ENCODE results near the gene PRSS48. TPM values are rescaled to one million over a fixed set of nuclear protein-coding genes. Genes with fewer than 3 reads are reported as not detected.

Gene PRSS48
- total and polyA plus RNA-seq, 4 donors, result 0.64 TPM; not detected in 3

DNA sequence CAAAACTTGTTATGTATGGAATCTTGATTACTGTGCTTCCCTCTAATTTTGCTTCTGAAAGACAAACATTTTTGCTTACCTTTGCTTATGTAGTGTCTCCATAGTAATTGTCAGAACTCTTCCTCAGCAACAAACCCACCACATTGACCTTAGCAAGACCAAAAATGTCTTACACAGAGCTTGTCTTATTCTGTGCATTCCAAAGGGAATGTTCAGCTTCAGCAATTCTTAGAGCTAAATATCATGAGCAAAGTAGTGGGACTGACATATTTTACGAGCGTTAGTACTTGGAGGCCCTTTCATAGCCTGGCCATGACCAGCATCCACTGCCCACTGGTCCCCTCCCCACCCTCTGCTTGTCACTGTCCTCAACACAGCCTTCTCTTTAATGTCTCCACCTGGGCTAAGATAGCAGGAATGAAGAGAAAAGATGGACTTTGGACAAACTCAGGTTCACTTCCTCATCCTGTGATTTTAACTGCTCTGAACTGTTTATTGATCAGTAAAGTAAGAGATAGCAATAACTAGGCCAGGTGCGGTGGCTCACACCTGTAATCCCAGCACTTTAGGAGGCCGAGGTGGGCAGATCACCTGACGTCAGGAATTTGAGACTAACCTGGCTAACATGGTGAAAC lies 63.9 kb downstream of the PRSS48 start:
- TF ChIP-seq, protein P1, sequence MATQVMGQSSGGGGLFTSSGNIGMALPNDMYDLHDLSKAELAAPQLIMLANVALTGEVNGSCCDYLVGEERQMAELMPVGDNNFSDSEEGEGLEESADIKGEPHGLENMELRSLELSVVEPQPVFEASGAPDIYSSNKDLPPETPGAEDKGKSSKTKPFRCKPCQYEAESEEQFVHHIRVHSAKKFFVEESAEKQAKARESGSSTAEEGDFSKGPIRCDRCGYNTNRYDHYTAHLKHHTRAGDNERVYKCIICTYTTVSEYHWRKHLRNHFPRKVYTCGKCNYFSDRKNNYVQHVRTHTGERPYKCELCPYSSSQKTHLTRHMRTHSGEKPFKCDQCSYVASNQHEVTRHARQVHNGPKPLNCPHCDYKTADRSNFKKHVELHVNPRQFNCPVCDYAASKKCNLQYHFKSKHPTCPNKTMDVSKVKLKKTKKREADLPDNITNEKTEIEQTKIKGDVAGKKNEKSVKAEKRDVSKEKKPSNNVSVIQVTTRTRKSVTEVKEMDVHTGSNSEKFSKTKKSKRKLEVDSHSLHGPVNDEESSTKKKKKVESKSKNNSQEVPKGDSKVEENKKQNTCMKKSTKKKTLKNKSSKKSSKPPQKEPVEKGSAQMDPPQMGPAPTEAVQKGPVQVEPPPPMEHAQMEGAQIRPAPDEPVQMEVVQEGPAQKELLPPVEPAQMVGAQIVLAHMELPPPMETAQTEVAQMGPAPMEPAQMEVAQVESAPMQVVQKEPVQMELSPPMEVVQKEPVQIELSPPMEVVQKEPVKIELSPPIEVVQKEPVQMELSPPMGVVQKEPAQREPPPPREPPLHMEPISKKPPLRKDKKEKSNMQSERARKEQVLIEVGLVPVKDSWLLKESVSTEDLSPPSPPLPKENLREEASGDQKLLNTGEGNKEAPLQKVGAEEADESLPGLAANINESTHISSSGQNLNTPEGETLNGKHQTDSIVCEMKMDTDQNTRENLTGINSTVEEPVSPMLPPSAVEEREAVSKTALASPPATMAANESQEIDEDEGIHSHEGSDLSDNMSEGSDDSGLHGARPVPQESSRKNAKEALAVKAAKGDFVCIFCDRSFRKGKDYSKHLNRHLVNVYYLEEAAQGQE (IDR thresholded peaks at IDR 0.05), result no peak
- TF ChIP-seq HNF4A (conservative IDR thresholded peaks at IDR 0.05), result peak; percentile 22 to 69
- TF ChIP-seq RAD21 (IDR thresholded peaks at IDR 0.05), result peak in 1 of 2 donors; percentile 9
- no peak for TF ChIP-seq NR2F2 (IDR thresholded peaks at IDR 0.05)
- peak; percentile 38 for TF ChIP-seq HNF4G (IDR thresholded peaks at IDR 0.05)
- peak; percentile 20 for TF ChIP-seq SP1 (IDR thresholded peaks at IDR 0.05)

More for the DNA sequence above, 63.9 kb downstream of the PRSS48 start:
- Histone ChIP-seq H3K9ac (ENCODE audit: low read depth in 1 of 2, low read length in 2 of 2) (no peak overlapping the region), H3K4me3 (ENCODE audit: low read depth in 1 of 3, low read length in 3 of 3) (no peak overlapping the region), H3K36me3 (ENCODE audit: control insufficient read depth in 4 of 4, insufficient read depth in 3 of 4, low read depth in 1 of 4, low read length in 3 of 4) (no peaks in the 10 kb centered on the region), H3K9me3 (ENCODE audit: control insufficient read depth in 4 of 4, low read length in 3 of 4) (no peaks in the 10 kb centered on the region), H3K4me1 (ENCODE audit: control insufficient read depth in 4 of 4, insufficient read depth in 4 of 4, low read length in 3 of 4) (peaks cover 0 to 3% (median 1%) of the 10 kb centered on the region in 4 donors), H3K27me3 (ENCODE audit: control insufficient read depth in 4 of 4, insufficient read depth in 4 of 4, low read length in 3 of 4) (no peaks in the 10 kb centered on the region), H3K27ac (ENCODE audit: low read depth in 1 of 2, low read length in 2 of 2) (no peak overlapping the region)
- 57% methylated on average over 5 of the region's 5 CpGs for WGBS
- DNase-seq (ENCODE audit: low spot score), result no peak

Small RNA genes lying within 50 kb of the gene (small RNA-seq; reads per million reads assigned to genes)
- gene AC104819.2 (not detected), gene RNU6-1282P (not detected)

Other genes with a start within 250 kb of the PRSS48 start
- gene RPS3A, start 177.5 kb upstream of the PRSS48 start, total RNA-seq, result 1,000 to 10,000 TPM in 1 of 2 donors, 100 to 1,000 TPM in 1; 548 to 1,043 TPM
- 100 to 1,000 TPM; 337 to 627 TPM for gene RPS3A, start 177.5 kb upstream of the PRSS48 start, polyA plus RNA-seq
- gene SH3D19, start 48.4 kb downstream of the PRSS48 start, total RNA-seq, result 10 to 100 TPM; 11.0 to 22.2 TPM
- gene SH3D19, start 48.4 kb downstream of the PRSS48 start, polyA plus RNA-seq, result 10 to 100 TPM; 15.9 to 18.4 TPM
- 1 to 10 TPM; 1.3 to 3.8 TPM for gene FHIP1A, start 132.0 kb downstream of the PRSS48 start, total RNA-seq
- gene FHIP1A, start 132.0 kb downstream of the PRSS48 start, polyA plus RNA-seq, result under 1 TPM; 0.50 to 0.76 TPM

Measured in liver (tissue), 10 donors.